Natural killer cell (primary cell): ENCODE data around the gene RPL10A. TPM values are rescaled to one million over a fixed set of nuclear protein-coding genes. Genes with fewer than 3 reads are reported as not detected.

Experiments used
- ATAC-seq, 3 donors: fragments of 150-1000 bp in 2 of 3; fragments of 200-7000 bp in 1 of 3; cut with Tn5 transposase; 1 replicate in 1 of 3; 2 replicates in 2 of 3; pipeline ENCODE4 v1.10.0; 2021; ENCODE audit warnings: mild to moderate bottlenecking in 2 of 3, moderate library complexity in 2 of 3
- DNase-seq, 2 donors: peaks; one replicate each; pipeline versions ENCODE4 v3.0.0 to v3.0.0-alpha.2; 2013 to 2021; ENCODE audit warnings: mixed read lengths in 1 of 2
- H3K27ac ChIP-seq: one replicate; pipeline ENCODE4 v1.5.1; 2013; ENCODE audit warnings: mild to moderate bottlenecking, low read length
- H3K27me3 ChIP-seq: one replicate; pipeline ENCODE4 v1.6.1; 2013; ENCODE audit warnings: low read length; ENCODE audit not compliant: control insufficient read depth, insufficient read depth
- H3K36me3 ChIP-seq: one replicate; pipeline ENCODE4 v1.6.1; 2013; ENCODE audit warnings: low read length; ENCODE audit not compliant: control insufficient read depth, insufficient read depth
- H3K4me1 ChIP-seq: one replicate; pipeline ENCODE4 v1.6.1; 2013; ENCODE audit warnings: low read length; ENCODE audit not compliant: control insufficient read depth, insufficient read depth
- H3K4me3 ChIP-seq: one replicate; pipeline ENCODE4 v1.5.1; 2013; ENCODE audit warnings: low read length
- H3K9me3 ChIP-seq: one replicate; pipeline ENCODE4 v1.6.1; 2013; ENCODE audit warnings: low read length; ENCODE audit not compliant: control insufficient read depth, insufficient read depth
- H3K27ac Mint-ChIP-seq, 2 donors: one replicate each; pipeline ENCODE4 v1.8.0; 2022; ENCODE audit warnings: mild to moderate bottlenecking in 2 of 2, mixed read lengths in 2 of 2, moderate library complexity in 1 of 2
- H3K27me3 Mint-ChIP-seq, 2 donors: one replicate each; pipeline ENCODE4 v1.8.0; 2022; ENCODE audit warnings: low read depth in 2 of 2, mixed read lengths in 2 of 2
- H3K36me3 Mint-ChIP-seq: one replicate; pipeline ENCODE4 v1.8.0; 2022; ENCODE audit warnings: mixed read lengths
- H3K4me1 Mint-ChIP-seq, 2 donors: one replicate each; pipeline ENCODE4 v1.8.0; 2022; ENCODE audit warnings: mixed read lengths in 2 of 2
- H3K4me3 Mint-ChIP-seq: one replicate; pipeline ENCODE4 v1.8.0; 2022; ENCODE audit warnings: mild to moderate bottlenecking, moderate library complexity, mixed read lengths
- H3K9me3 Mint-ChIP-seq, 2 donors: one replicate each; pipeline ENCODE4 v1.8.0; 2022; ENCODE audit warnings: mixed read lengths in 2 of 2
- CTCF ChIP-seq: fragments of 200-600 bp; IDR thresholded peaks from one replicate; pipeline ENCODE4 v1.8.0; 2022; ENCODE audit warnings: antibody characterized with exemption
- WGBS: methylation state at CpG from one replicate; pipeline ENCODE4 v1.1.7; 2013; ENCODE audit warnings: missing lambda C conversion rate; ENCODE audit not compliant: insufficient coverage; 5-methylcytosine and 5-hydroxymethylcytosine counted together
- intact Hi-C: fragments of 100-400 bp; cut with micrococcal nuclease; formaldehyde crosslinking; loops from one replicate; pipeline ENCODE4 v1.14.2; 2022
- total RNA-seq, 4 donors: library from RNA; stranded (reverse); fragments of 120-200 nt in 1 of 4; gene quantifications; one replicate each; pipeline versions ENCODE4 v1.2.3 to v1.2.4, GENCODE V29; 2013 to 2022

Gene RPL10A
- total RNA-seq, 3 donors from 2014 or later (not counting 1 experiment from before 2014, with no cell fraction given): 723 to 943 (median 942) TPM

DNA sequence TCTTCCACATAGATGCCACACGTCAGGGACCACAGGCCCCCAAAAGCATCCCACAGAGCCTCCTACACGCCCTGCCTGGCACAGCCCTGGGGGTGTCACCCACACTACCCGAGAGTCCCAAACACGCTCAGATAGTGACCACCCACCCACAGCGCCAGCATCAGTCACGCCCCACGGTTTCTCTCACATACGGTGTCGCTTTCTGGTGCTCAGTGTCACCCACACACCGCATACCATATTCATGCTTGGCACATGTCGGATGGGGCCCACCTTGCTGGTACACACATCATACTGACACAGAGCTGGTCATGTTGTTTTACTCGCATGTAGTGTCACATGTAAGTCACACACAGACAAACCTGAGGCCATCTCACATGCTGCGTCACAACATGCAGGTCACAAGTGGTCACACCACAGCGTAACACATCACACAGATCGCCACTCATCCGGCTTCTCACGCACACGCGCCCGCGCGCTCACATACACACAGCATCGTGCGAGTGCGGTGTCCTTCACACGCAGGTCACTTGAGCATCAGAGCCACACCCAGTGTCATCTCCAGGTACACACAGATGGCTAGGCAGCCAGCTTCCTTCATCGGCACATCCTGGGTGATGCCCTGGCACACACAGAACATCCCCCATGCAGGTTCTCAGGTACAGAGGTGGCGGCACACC lies 25.2 kb downstream of the RPL10A start:
- Histone ChIP-seq H3K4me1 (peaks cover 22% of the 10 kb centered on the region), H3K27ac (no peak overlapping the region), H3K4me3 (no peak overlapping the region), H3K27me3 (peaks cover 6% of the 10 kb centered on the region), H3K36me3 (no peaks in the 10 kb centered on the region), H3K9me3 (no peaks in the 10 kb centered on the region)
- H3K27me3 Mint-ChIP-seq: peaks cover 9 to 15% of the 10 kb centered on the region in 2 donors
- peak overlapping the region; percentile 0 for H3K4me3 Mint-ChIP-seq
- 81% methylated on average over 28 of the region's 28 CpGs for WGBS
- DNase-seq (no peak), ATAC-seq (peak in 1 of 3 donors; percentile 23)
- intact Hi-C loops: no loop called here
- peaks cover 10 to 34% of the 10 kb centered on the region in 2 donors for H3K4me1 Mint-ChIP-seq
- H3K27ac Mint-ChIP-seq: peak overlapping the region; percentile 45 to 64
- TF ChIP-seq CTCF: no peak
- H3K36me3 Mint-ChIP-seq: no peaks in the 10 kb centered on the region
- no peaks in the 10 kb centered on the region for H3K9me3 Mint-ChIP-seq

DNA sequence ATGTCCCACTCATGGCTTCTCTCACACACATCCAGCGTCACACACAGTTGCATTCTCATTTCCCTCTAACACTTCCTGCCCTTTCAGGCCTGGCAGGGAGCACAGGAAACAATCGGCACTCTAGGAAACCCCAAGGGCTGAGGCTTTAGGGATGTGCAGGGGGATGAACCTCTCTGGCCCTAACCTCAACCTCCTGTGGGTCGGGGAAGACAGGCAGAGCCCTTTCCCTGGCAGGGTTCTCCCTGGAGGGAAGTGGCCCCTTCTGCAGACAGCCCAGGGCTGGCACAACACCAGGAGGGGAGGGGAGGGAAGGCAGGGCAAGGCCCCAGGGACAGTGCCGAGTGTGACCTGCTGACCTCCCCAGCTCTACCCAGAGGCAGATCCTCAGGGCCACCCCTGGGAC lies 26.0 kb downstream of the RPL10A start:
- intact Hi-C loops: no loop called here
- Mint-ChIP-seq H3K36me3 (no peaks in the 10 kb centered on the region), H3K4me1 (peaks cover 15 to 38% of the 10 kb centered on the region in 2 donors), H3K4me3 (peak overlapping the region; percentile 0), H3K27me3 (peaks cover 9 to 21% of the 10 kb centered on the region in 2 donors), H3K9me3 (no peaks in the 10 kb centered on the region), H3K27ac (peak overlapping the region in 1 of 2 donors; percentile 19)
- no peak overlapping the region for H3K4me3 ChIP-seq
- peaks cover 26% of the 10 kb centered on the region for H3K4me1 ChIP-seq
- H3K27ac ChIP-seq: no peak overlapping the region
- WGBS: 3% methylated on average over 4 of the region's 4 CpGs
- no peaks in the 10 kb centered on the region for H3K9me3 ChIP-seq
- no peak for ATAC-seq
- peak in 1 of 2 donors; percentile 33 for DNase-seq
- no peak for TF ChIP-seq CTCF
- H3K27me3 ChIP-seq: peaks cover 13% of the 10 kb centered on the region
- no peaks in the 10 kb centered on the region for H3K36me3 ChIP-seq

DNA sequence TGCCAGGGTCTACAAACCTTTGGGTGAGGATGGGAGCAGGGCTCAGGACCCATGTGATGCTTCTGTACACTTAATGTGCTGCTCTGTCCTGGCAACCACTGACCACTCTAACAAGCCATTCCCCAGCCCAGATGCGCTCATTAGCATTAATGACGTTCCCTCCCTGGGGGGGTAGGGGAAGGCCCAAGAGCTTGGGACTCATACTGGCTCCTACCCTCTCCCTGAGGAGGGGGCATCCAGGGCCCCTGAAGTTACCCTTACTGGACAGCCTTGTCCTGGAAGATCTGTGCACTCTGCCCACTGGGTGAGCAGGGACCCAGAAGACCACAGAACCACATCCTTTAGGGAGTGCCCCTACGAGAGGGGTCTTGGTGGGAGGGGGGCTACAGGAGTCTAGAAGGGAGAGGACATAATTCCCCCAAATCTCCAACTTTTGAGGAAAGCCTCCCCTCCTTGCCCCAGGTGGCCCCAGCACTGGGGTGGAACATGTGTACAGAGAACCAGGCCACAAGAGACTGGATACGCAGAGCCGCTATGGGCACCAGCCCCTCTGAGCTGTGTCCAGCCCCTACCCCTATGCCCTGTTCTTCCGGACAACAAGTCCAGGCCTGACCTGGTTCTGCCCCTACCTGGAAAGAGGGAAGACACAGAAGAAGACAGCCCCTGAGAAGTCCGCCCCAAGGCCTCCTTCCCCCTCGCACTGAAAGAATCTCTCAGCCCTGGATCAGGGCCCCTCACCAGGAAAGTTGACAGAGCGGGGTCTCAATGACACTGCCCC lies 27.2 kb downstream of the RPL10A start:
- no peaks in the 10 kb centered on the region for H3K36me3 Mint-ChIP-seq
- Histone ChIP-seq H3K4me1 (peaks cover 26% of the 10 kb centered on the region), H3K27me3 (peaks cover 16% of the 10 kb centered on the region), H3K9me3 (no peaks in the 10 kb centered on the region), H3K4me3 (no peak overlapping the region), H3K27ac (no peak overlapping the region), H3K36me3 (no peaks in the 10 kb centered on the region)
- H3K9me3 Mint-ChIP-seq: no peaks in the 10 kb centered on the region
- peak overlapping the region in 1 of 2 donors; percentile 14 for H3K27ac Mint-ChIP-seq
- peak overlapping the region; percentile 74 for H3K4me3 Mint-ChIP-seq
- WGBS: 93% methylated on average over 8 of the region's 9 CpGs
- TF ChIP-seq CTCF: no peak
- no peak for DNase-seq
- ATAC-seq: no peak
- intact Hi-C loops: no loop called here
- peaks cover 9 to 23% of the 10 kb centered on the region in 2 donors for H3K27me3 Mint-ChIP-seq
- peaks cover 15 to 37% of the 10 kb centered on the region in 2 donors for H3K4me1 Mint-ChIP-seq
